Gastrocnemius medialis (tissue), 4 donors: Measurements from ENCODE around the gene CFAP77. TPM values are rescaled to one million over a fixed set of nuclear protein-coding genes. Genes with fewer than 3 reads are reported as not detected.

Experiments
- ATAC-seq, 2 donors: fragments of 150-250 bp; one replicate each; pipeline ENCODE4 v1.9.1; 2016
- DNase-seq, 2 donors: peaks; one replicate each; pipeline ENCODE4 v3.0.0-alpha.2; 2019
- H3K27ac ChIP-seq, 4 donors: fragments of 200-600 bp; sonication (generic); 1 replicate in 1 of 4; 2 replicates in 3 of 4; pipeline ENCODE4 v1.5.1; 2016 to 2018; ENCODE audit warnings: mild to moderate bottlenecking in 2 of 4, moderate library complexity in 1 of 4
- H3K27me3 ChIP-seq, 3 donors: fragments of 200-600 bp; sonication (generic) in 2 of 3; 1 replicate in 1 of 3; 2 replicates in 2 of 3; pipeline versions ENCODE4 v1.5.1 to v1.6.0; 2016 to 2019; ENCODE audit warnings: mild to moderate bottlenecking in 1 of 3, moderate library complexity in 1 of 3
- H3K36me3 ChIP-seq, 2 donors: fragments of 200-600 bp; sonication (generic) in 1 of 2; one replicate each; pipeline ENCODE4 v1.5.1; 2017 to 2018
- H3K4me1 ChIP-seq, 2 donors: fragments of 200-600 bp; sonication (generic) in 1 of 2; one replicate each; pipeline ENCODE4 v1.5.1; 2016 to 2017; ENCODE audit warnings: mild to moderate bottlenecking in 2 of 2
- H3K4me3 ChIP-seq, 4 donors: fragments of 200-600 bp; sonication (generic) in 3 of 4; 1 replicate in 1 of 4; 2 replicates in 3 of 4; pipeline ENCODE4 v1.5.1; 2016 to 2019; ENCODE audit warnings: mild to moderate bottlenecking in 2 of 4
- H3K9me3 ChIP-seq, 3 donors: fragments of 200-600 bp; sonication (generic) in 2 of 3; 1 replicate in 1 of 3; 2 replicates in 2 of 3; pipeline ENCODE4 v1.5.1; 2016 to 2019
- CTCF ChIP-seq, 5 experiments: fragments of 450-650 bp in 3 of 5; fragments of 200-600 bp in 2 of 5; sonication (generic) in 2 of 5; IDR thresholded peaks in 4 of 5; conservative IDR thresholded peaks in 1 of 5; 1 replicate in 4 of 5; 2 replicates in 1 of 5; pipeline ENCODE4 v1.5.1; 2016 to 2019; ENCODE audit warnings: antibody characterized with exemption in 5 of 5, mild to moderate bottlenecking in 3 of 5, moderate library complexity in 3 of 5
- POLR2A ChIP-seq, 2 donors: fragments of 450-650 bp; IDR thresholded peaks; one replicate each; pipeline ENCODE4 v1.6.1; 2017; ENCODE audit warnings: antibody characterized with exemption in 2 of 2, mild to moderate bottlenecking in 2 of 2, moderate library complexity in 2 of 2
- in situ Hi-C, 4 donors: fragments of 200-750 bp; cut with MboI; loops; one replicate each; pipeline versions ENCODE4 v1.15.0 to v1.8.0; 2017; ENCODE audit warnings: low sequenced_read_pairs in 4 of 4
- intact Hi-C: fragments of 100-400 bp; cut with DNase I; formaldehyde crosslinking; loops from one replicate; pipeline ENCODE4 v1.15.1; 2023; ENCODE audit warnings: low total_unique reads
- total RNA-seq, 4 donors: library from RNA; depleted of rRNA; stranded (reverse); fragments of >200 nt; gene quantifications; one replicate each; pipeline versions ENCODE4 v1.1.0 to v1.2.3, GENCODE V29; 2016

The CFAP77 gene
- total RNA-seq, 4 donors from 2014 or later = not detected

- intact Hi-C loops = no loop called here
- no peak for TF ChIP-seq POLR2A (IDR thresholded peaks at IDR 0.05)
- no peak for TF ChIP-seq CTCF (IDR thresholded peaks at IDR 0.05 in 4 of 5, conservative IDR thresholded peaks at IDR 0.05 in 1 of 5)
- in situ Hi-C loops = no loop called here
Measured at GRCh38 chr9:132391449-132391848, 18.6 kb upstream of the CFAP77 start.

GRCh38 chr9:132395560-132395959 is 14.5 kb upstream of the CFAP77 start:
- peaks cover 10 to 87% of the 10 kb centered on the region in 2 donors for H3K36me3 ChIP-seq
- H3K27ac ChIP-seq = no peak overlapping the region
- no peak for ATAC-seq
- intact Hi-C loops (no loop called here), in situ Hi-C loops (no loop called here)
- DNase-seq = no peak
- H3K4me3 ChIP-seq = no peak overlapping the region
- no peaks in the 10 kb centered on the region for H3K4me1 ChIP-seq
- no peaks in the 10 kb centered on the region for H3K9me3 ChIP-seq
- no peak for TF ChIP-seq CTCF (IDR thresholded peaks at IDR 0.05 in 4 of 5, conservative IDR thresholded peaks at IDR 0.05 in 1 of 5)
- TF ChIP-seq POLR2A (IDR thresholded peaks at IDR 0.05) = no peak
- no peaks in the 10 kb centered on the region for H3K27me3 ChIP-seq

More at GRCh38 chr9:132391449-132391848, 18.6 kb upstream of the CFAP77 start:
- Histone ChIP-seq H3K4me3 (no peak overlapping the region), H3K27ac (no peak overlapping the region), H3K27me3 (no peaks in the 10 kb centered on the region), H3K9me3 (no peaks in the 10 kb centered on the region), H3K36me3 (peaks cover 10 to 88% of the 10 kb centered on the region in 2 donors), H3K4me1 (no peaks in the 10 kb centered on the region)
- ATAC-seq (no peak), DNase-seq (no peak)

GRCh38 chr9:132401824-132402223 is 8.2 kb upstream of the CFAP77 start:
- Histone ChIP-seq H3K9me3 (no peaks in the 10 kb centered on the region), H3K27ac (no peak overlapping the region), H3K4me1 (peaks cover 19 to 22% of the 10 kb centered on the region in 2 donors), H3K4me3 (no peak overlapping the region), H3K27me3 (no peaks in the 10 kb centered on the region), H3K36me3 (peaks cover 0 to 48% of the 10 kb centered on the region in 2 donors)
- TF ChIP-seq CTCF (IDR thresholded peaks at IDR 0.05 in 4 of 5, conservative IDR thresholded peaks at IDR 0.05 in 1 of 5) = no peak
- intact Hi-C loops = no loop called here
- ATAC-seq = no peak
- no peak for DNase-seq
- in situ Hi-C loops = loop anchor here in 2 of 4 donors (25.0 kb wide), 3 partner anchors 110 to 640 kb away; no protein-coding TSS in a partner anchor

- Histone ChIP-seq H3K4me3 (no peak overlapping the region), H3K4me1 (peaks cover 19 to 26% of the 10 kb centered on the region in 2 donors), H3K36me3 (peaks cover 0 to 23% of the 10 kb centered on the region in 2 donors), H3K27ac (no peak overlapping the region), H3K27me3 (peaks cover 0 to 3% (median under 1%) of the 10 kb centered on the region in 3 donors), H3K9me3 (no peaks in the 10 kb centered on the region)
- no peak for DNase-seq
- ATAC-seq = no peak
- TF ChIP-seq CTCF (IDR thresholded peaks at IDR 0.05 in 4 of 5, conservative IDR thresholded peaks at IDR 0.05 in 1 of 5) (no peak), POLR2A (IDR thresholded peaks at IDR 0.05) (no peak)
- in situ Hi-C loops = loop anchor here in 2 of 4 donors (25.0 kb wide), 3 partner anchors 108 to 642 kb away; no protein-coding TSS in a partner anchor
- intact Hi-C loops = no loop called here
Measured at GRCh38 chr9:132404228-132404881, 5.7 kb upstream of the CFAP77 start.
